ENCODE measurements around the gene HPSE2.
"Not testable (repeated sequence)": the region's sequence is repeated elsewhere in the genome, so short reads cannot be mapped to it uniquely, and the experiment has no call there.

The HPSE2 gene

GRCh38 chr10:98921316-98921715, 314.3 kb downstream of the HPSE2 start:
- Mint-ChIP-seq H3K4me1 (no peaks in the 10 kb centered on the region), H3K9me3 (no peaks in the 10 kb centered on the region), H3K27ac (no peak overlapping the region), H3K4me3 (no peak overlapping the region), H3K36me3 (no peaks in the 10 kb centered on the region), H3K27me3 (no peaks in the 10 kb centered on the region)

GRCh38 chr10:98920807-98921206, 314.8 kb downstream of the HPSE2 start:
- Mint-ChIP-seq H3K4me3 (no peak overlapping the region), H3K27me3 (no peaks in the 10 kb centered on the region), H3K9me3 (no peaks in the 10 kb centered on the region), H3K36me3 (no peaks in the 10 kb centered on the region), H3K27ac (no peak overlapping the region), H3K4me1 (no peaks in the 10 kb centered on the region)

GRCh38 chr10:98920360-98920759, 315.3 kb downstream of the HPSE2 start:
- H3K36me3 Mint-ChIP-seq = no peaks in the 10 kb centered on the region
- no peaks in the 10 kb centered on the region for H3K4me1 Mint-ChIP-seq

GRCh38 chr10:98919899-98920298, 315.8 kb downstream of the HPSE2 start:
- H3K4me1 Mint-ChIP-seq = no peaks in the 10 kb centered on the region
- no peaks in the 10 kb centered on the region for H3K36me3 Mint-ChIP-seq
- no peak overlapping the region for H3K27ac Mint-ChIP-seq
- no peak overlapping the region for H3K4me3 Mint-ChIP-seq
- no peaks in the 10 kb centered on the region for H3K27me3 Mint-ChIP-seq
- no peaks in the 10 kb centered on the region for H3K9me3 Mint-ChIP-seq

More at GRCh38 chr10:98920360-98920759, 315.3 kb downstream of the HPSE2 start:
- Mint-ChIP-seq H3K9me3 (no peaks in the 10 kb centered on the region), H3K27ac (no peak overlapping the region), H3K27me3 (no peaks in the 10 kb centered on the region), H3K4me3 (no peak overlapping the region)

GRCh38 chr10:98917828-98918227, 317.8 kb downstream of the HPSE2 start:
- Mint-ChIP-seq H3K36me3 (no peaks in the 10 kb centered on the region), H3K27me3 (no peaks in the 10 kb centered on the region)

GRCh38 chr10:98916526-98917125, 319.0 kb downstream of the HPSE2 start:
- no peaks in the 10 kb centered on the region for H3K36me3 Mint-ChIP-seq
- H3K4me1 Mint-ChIP-seq = no peaks in the 10 kb centered on the region
- H3K4me3 Mint-ChIP-seq = no peak overlapping the region
- H3K27ac Mint-ChIP-seq = no peak overlapping the region
- no peaks in the 10 kb centered on the region for H3K27me3 Mint-ChIP-seq
- no peaks in the 10 kb centered on the region for H3K9me3 Mint-ChIP-seq

More at GRCh38 chr10:98917828-98918227, 317.8 kb downstream of the HPSE2 start:
- H3K27ac Mint-ChIP-seq = no peak overlapping the region
- no peaks in the 10 kb centered on the region for H3K9me3 Mint-ChIP-seq
- H3K4me3 Mint-ChIP-seq = no peak overlapping the region
- no peaks in the 10 kb centered on the region for H3K4me1 Mint-ChIP-seq

GRCh38 chr10:98915911-98916310, 319.7 kb downstream of the HPSE2 start:
- H3K27me3 Mint-ChIP-seq = no peaks in the 10 kb centered on the region
- no peak overlapping the region for H3K4me3 Mint-ChIP-seq
- no peaks in the 10 kb centered on the region for H3K9me3 Mint-ChIP-seq
- H3K36me3 Mint-ChIP-seq = no peaks in the 10 kb centered on the region
- no peaks in the 10 kb centered on the region for H3K4me1 Mint-ChIP-seq
- no peak overlapping the region for H3K27ac Mint-ChIP-seq

GRCh38 chr10:98910546-98910945, 325.1 kb downstream of the HPSE2 start:
- no peak overlapping the region for H3K4me3 Mint-ChIP-seq
- peaks cover 2% of the 10 kb centered on the region for H3K27me3 Mint-ChIP-seq
- no peaks in the 10 kb centered on the region for H3K9me3 Mint-ChIP-seq
- no peaks in the 10 kb centered on the region for H3K4me1 Mint-ChIP-seq
- H3K36me3 Mint-ChIP-seq = no peaks in the 10 kb centered on the region
- H3K27ac Mint-ChIP-seq = no peak overlapping the region

GRCh38 chr10:98910048-98910447, 325.6 kb downstream of the HPSE2 start:
- H3K9me3 Mint-ChIP-seq = no peaks in the 10 kb centered on the region
- H3K27me3 Mint-ChIP-seq = peaks cover 2% of the 10 kb centered on the region
- no peaks in the 10 kb centered on the region for H3K4me1 Mint-ChIP-seq
- H3K4me3 Mint-ChIP-seq = no peak overlapping the region
- H3K36me3 Mint-ChIP-seq = no peaks in the 10 kb centered on the region
- no peak overlapping the region for H3K27ac Mint-ChIP-seq

GRCh38 chr10:98908868-98909267, 326.8 kb downstream of the HPSE2 start:
- no peaks in the 10 kb centered on the region for H3K4me1 Mint-ChIP-seq
- peaks cover 2% of the 10 kb centered on the region for H3K27me3 Mint-ChIP-seq
- no peaks in the 10 kb centered on the region for H3K36me3 Mint-ChIP-seq
- H3K27ac Mint-ChIP-seq = no peak overlapping the region
- no peak overlapping the region for H3K4me3 Mint-ChIP-seq
- H3K9me3 Mint-ChIP-seq = no peaks in the 10 kb centered on the region

GRCh38 chr10:98908247-98908646, 327.4 kb downstream of the HPSE2 start:
- H3K9me3 Mint-ChIP-seq, H3K36me3 Mint-ChIP-seq, H3K4me1 Mint-ChIP-seq, H3K27ac Mint-ChIP-seq, H3K4me3 Mint-ChIP-seq, H3K27me3 Mint-ChIP-seq: not testable (repeated sequence)

- Mint-ChIP-seq H3K27ac (no peak overlapping the region), H3K36me3 (no peaks in the 10 kb centered on the region), H3K4me3 (no peak overlapping the region), H3K27me3 (peaks cover 4% of the 10 kb centered on the region), H3K4me1 (no peaks in the 10 kb centered on the region), H3K9me3 (peaks cover 6% of the 10 kb centered on the region)
Measured at GRCh38 chr10:98901441-98902110, 334.1 kb downstream of the HPSE2 start.

GRCh38 chr10:98899018-98899417, 336.6 kb downstream of the HPSE2 start:
- Mint-ChIP-seq H3K27me3 (peaks cover 2% of the 10 kb centered on the region), H3K27ac (no peak overlapping the region), H3K4me1 (no peaks in the 10 kb centered on the region), H3K4me3 (no peak overlapping the region), H3K9me3 (peaks cover 14% of the 10 kb centered on the region), H3K36me3 (no peaks in the 10 kb centered on the region)

GRCh38 chr10:98892523-98892922, 343.1 kb downstream of the HPSE2 start:
- no peaks in the 10 kb centered on the region for H3K36me3 Mint-ChIP-seq
- H3K4me1 Mint-ChIP-seq = no peaks in the 10 kb centered on the region
- peaks cover 8% of the 10 kb centered on the region for H3K9me3 Mint-ChIP-seq
- H3K4me3 Mint-ChIP-seq = no peak overlapping the region
- H3K27me3 Mint-ChIP-seq = no peaks in the 10 kb centered on the region
- H3K27ac Mint-ChIP-seq = no peak overlapping the region

GRCh38 chr10:98886686-98887085, 349.0 kb downstream of the HPSE2 start:
- Mint-ChIP-seq H3K27ac (no peak overlapping the region), H3K36me3 (no peaks in the 10 kb centered on the region), H3K4me1 (no peaks in the 10 kb centered on the region), H3K4me3 (no peak overlapping the region), H3K9me3 (no peaks in the 10 kb centered on the region), H3K27me3 (no peaks in the 10 kb centered on the region)

- no peaks in the 10 kb centered on the region for H3K27me3 Mint-ChIP-seq
- H3K4me3 Mint-ChIP-seq = no peak overlapping the region
- no peak overlapping the region for H3K27ac Mint-ChIP-seq
- H3K4me1 Mint-ChIP-seq = no peaks in the 10 kb centered on the region
- no peaks in the 10 kb centered on the region for H3K9me3 Mint-ChIP-seq
- no peaks in the 10 kb centered on the region for H3K36me3 Mint-ChIP-seq
Measured at GRCh38 chr10:98885378-98885777, 350.3 kb downstream of the HPSE2 start.

GRCh38 chr10:98881789-98882188, 353.9 kb downstream of the HPSE2 start:
- no peak overlapping the region for H3K4me3 Mint-ChIP-seq
- H3K36me3 Mint-ChIP-seq = no peaks in the 10 kb centered on the region
- no peaks in the 10 kb centered on the region for H3K27me3 Mint-ChIP-seq
- H3K9me3 Mint-ChIP-seq = no peaks in the 10 kb centered on the region
- no peaks in the 10 kb centered on the region for H3K4me1 Mint-ChIP-seq
- no peak overlapping the region for H3K27ac Mint-ChIP-seq

Measured in activated naive CD4-positive, alpha-beta T cell treated with anti-CD3 and anti-CD28 coated beads, Interleukin-2, amount 50 U/mL, for 24 hours (primary cell).